Activated T-cell treated with anti-CD3 and anti-CD28 coated beads for 4 hours (primary cell): ENCODE results near the gene FITM2.
"Not testable (repeated sequence)": the region's sequence is repeated elsewhere in the genome, so short reads cannot be mapped to it uniquely, and the experiment has no call there.

Source experiments
- DNase-seq: peaks from one replicate; pipeline ENCODE4 v3.0.0-alpha.2; 2020

The FITM2 gene, protein sequence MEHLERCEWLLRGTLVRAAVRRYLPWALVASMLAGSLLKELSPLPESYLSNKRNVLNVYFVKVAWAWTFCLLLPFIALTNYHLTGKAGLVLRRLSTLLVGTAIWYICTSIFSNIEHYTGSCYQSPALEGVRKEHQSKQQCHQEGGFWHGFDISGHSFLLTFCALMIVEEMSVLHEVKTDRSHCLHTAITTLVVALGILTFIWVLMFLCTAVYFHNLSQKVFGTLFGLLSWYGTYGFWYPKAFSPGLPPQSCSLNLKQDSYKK

DNA sequence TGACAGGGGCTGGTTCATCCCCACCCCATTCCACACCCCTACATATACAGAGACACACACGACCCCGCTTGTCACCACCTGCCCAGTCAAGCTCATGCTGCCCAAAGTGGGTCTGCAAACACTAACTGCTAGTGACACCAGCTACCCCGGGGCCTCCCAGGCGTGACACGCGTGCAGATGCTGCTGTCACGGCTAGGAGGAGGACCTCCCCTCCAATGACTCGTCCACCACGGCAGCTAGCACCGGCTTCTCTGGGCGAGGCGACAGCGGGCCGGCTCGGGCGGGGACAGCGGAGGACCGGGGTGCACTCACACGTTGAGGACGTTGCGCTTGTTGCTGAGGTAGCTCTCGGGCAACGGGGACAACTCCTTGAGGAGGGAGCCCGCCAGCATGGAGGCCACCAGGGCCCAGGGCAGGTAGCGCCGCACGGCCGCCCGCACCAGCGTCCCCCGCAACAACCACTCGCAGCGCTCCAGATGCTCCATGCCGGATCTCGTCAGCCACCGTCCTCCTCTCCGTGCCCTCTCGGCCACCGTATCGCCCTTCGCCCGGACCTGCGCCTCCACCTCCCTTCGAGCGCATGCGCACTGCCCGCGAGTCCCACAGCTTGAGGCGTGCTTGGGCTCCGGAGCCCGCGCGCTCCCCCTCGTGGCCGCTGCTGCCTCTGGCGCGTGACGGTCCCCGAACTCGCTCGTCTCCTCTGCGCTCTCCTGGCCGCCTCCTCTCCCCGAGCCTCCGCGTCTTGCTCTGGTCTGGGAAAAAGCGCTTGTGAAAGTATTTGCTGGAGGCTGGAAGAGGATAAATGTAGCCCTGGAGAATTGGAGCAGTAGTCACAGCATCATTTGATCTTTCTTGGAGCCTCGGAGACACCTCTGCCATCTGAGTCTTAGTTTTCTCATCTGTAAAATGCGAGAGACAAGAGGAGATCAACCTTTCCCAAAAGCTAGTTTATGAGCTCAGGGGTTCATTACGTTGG lies at the start of gene FITM2:
TSS of gene FITM2 (minus strand) at position 539 of the 976 bp plus-strand sequence. CDS start at position 485, 54 bp downstream.
- peak; percentile 96 for DNase-seq

DNA sequence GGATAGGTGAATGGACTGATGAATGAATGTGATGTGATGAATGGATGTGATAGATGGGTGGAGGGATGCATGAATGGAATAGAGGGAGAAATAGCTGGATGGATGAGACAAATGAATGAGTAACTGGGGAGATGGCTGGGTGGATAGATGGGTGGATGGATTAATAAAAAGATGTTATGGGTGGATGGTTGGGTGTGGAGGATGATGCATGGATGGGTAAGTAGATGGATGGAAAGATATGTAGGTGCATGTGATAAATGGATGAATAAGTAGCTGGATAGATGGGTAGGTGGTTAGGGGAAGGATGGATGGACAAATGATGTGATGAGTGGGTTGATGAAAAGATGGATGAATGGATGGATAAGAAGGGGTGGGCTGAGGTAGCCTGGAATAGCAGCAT lies 49.2 kb upstream of the FITM2 start:
- DNase-seq = no peak

DNA sequence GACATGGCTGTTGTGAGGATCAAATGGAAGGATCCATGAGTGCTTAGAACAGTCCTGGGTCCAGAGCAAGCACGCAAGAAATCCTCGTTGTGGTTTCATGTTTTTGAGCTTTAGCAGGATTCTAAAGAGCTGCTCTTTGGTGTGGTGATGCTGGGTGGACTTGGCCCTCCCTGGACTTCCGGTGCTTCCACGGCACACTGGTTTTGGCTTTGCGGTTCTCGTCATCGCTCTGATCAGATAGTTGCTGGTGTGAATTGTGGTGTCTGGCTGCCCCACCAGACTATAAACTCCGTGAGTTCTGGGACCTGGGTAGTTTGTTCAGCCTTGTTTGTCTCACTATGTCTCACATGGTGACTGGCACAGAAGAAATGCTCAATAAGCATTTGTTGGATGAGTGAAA lies 47.8 kb upstream of the FITM2 start:
- DNase-seq = no peak

DNA sequence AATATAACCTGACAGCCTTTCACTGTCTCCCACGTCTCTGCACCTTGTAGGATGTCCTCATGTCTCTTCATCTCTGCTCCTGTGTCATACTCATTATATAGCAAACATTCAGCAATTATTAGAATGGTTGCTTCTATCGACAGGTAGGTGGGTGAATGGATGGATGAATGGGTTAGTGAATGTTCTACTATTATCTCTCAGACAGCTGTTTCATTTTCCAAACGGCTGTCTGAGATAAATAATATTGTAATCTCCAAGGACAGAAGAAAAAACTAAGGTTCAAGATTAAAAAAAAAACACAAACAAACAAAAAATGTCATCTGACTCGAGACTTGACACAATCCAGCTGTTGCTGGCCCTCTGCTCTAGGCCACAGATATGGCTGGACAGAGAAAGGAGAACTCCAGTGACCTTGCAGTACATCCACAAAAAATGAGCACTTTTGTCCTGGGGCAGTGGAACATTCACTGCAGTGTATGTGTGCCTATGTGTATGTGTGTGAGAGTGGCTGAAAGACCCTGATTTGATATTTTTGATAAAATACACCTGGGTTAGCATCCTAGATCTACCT lies 46.6 kb upstream of the FITM2 start:
- no peak for DNase-seq

DNA sequence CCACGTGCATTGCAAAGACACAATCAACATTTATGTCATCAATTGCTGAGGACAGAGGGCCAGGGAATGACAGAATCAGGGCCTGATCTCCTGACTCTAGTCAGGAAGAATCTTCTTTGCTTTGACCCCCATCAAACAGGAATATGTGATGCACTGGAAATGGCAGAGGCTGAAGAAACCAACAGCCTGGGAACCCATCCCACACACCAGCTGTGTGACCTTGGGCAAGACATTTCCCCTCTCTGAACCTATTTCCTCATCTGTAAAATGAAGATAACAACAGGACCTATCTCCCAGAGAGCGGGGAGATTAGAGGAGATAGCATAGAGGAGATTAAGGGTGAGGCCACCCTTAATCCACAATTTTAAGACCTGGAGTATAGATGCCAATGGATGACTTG lies 46.0 kb upstream of the FITM2 start:
- no peak for DNase-seq

DNA sequence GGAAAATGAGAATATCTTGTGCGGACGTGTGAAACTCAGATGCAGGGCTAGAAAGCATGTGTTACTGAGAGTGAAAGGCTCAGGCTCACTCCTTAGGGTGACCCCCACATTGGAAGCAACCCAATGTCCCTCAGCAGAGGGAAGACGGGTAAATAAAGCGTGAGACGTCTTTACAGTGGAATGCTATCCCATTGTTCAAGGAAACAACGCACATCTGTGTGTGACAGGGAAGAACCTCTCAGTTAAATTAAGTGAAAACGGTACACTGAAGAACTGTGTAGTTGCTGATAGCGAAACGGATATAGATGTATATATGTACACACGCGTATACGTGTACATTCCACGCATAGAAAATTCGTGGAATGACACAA lies 45.3 kb upstream of the FITM2 start:
- DNase-seq = no peak

DNA sequence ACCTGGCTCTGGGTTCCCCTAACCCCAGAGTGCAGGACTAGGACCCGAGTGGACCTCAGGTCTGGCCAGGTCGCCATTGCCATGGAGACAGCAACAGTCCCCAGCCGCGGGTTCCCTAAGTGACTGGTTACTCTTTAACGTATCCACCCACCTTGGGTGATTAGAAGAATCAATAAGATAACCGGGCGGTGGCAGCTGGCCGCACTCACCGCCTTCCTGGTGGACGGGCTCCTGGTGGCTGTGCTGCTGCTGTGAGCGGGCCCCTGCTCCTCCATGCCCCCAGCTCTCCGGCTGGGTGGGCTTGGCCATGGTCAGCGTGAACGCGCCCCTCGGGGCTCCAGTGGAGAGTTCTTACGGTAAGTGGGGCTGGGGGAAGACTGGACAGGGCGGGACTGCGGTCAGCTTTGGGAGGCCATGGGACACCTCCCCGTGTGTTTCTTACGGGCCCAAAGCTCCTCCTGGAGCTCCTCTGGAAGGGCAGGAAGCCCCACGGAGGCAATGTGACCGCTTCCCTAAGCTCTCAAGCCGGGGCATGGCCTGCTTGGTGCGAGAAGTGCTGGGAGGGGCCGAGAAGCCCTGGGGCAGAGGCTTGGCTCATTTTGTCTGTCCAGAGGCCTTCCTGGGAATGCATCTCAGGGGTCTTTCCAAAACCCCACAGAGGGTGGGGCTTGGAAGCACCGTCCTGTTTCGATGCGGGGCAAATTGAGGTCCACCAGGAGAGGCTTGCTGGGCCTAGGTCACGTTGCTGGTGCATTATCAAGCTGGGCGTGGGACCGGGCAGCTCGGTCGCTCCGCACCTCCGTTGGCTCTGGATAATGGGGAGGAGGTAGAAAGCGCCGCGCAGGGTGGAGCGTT lies 44.7 kb upstream of the FITM2 start, which contains the start of gene HNF4A:
TSS of gene HNF4A (plus strand) at position 202 of the 855 bp plus-strand sequence. CDS start at position 308, 106 bp downstream.
- DNase-seq = no peak

DNA sequence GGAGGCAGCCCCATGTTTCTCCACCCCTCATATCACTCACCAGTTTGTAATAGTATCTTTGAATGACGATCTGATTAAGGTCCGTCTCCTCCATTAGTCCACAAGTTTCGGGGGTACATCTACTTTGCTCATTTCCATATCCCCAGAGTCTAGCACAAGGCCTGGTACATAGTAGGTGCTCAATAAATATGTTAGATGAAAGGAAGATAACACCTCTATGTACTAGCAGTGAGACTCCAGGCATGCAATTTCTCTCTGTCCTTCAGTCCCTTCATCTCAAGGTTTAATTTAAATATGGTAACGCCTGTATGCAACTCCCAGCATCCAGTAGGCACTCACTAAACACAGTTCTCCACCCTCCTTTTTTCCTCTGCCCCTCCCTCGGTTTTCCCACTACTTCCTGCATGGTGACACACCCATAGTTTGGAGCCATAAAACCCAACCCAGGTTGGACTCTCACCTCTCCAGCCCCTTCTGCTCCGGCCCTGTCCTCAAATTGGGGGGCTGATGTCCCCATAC lies 44.0 kb upstream of the FITM2 start:
- no peak for DNase-seq

DNA sequence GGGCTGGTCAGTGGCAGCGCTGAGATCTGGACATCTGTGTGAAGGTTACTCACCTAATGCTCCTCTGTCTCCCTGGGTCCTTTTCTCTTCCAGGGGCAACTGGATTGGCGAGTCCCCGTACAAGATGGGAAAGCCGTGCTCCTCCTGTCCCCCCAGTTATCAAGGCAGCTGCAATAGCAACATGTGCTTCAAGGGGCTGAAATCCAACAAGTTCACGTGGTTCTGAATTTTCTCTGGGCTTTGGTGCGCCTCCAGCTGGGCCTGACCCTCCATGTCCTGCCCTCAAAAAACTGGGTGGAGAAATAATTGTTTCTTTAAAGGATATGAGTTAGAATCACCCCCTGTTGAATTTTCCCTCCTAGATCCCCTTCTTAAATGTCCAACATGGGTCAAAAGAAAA lies 39.6 kb upstream of the FITM2 start:
- DNase-seq = no peak

DNA sequence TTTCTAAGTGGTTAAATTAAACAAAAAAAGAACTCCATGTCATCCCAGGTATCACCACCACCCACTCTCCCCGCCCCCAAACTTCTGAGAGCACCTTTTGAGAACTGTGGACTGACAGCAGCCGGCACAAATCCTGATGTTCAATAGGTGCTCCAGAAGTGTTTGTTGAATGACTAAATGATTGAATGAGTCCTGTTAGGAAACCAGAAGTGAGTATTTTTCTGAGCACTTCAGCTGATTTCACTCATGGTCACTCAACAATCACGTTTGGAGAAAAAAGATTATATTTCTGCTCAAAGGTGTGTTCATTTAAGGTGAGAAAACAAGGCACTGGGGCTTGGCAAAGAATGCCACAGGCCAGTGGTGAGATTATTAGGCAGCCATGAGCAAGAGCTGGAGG lies 38.3 kb upstream of the FITM2 start:
- no peak for DNase-seq

DNA sequence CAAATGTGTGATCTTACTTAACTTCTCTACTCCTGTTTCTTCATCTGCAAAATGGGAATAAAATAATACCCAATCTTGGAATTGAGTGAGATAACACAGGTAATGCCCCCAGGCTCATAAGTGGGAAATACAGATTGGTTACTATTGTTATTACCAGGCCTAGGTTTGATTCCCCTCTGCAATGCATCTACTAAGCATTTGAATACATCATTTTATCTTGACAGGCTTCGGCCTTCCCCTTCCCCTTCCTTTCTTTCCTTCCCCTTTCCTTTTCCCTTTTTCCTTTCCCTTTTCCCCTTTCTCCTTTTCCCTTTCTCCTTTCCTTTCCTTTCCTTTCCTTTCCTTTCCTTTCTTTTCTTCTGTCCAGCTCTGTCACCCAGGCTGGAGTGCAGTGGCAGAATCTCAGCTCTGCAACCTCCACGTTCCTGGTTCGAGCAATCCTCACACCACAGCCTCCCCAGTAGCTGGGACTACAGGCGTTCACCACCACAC lies 37.2 kb upstream of the FITM2 start:
- DNase-seq = no peak

DNA sequence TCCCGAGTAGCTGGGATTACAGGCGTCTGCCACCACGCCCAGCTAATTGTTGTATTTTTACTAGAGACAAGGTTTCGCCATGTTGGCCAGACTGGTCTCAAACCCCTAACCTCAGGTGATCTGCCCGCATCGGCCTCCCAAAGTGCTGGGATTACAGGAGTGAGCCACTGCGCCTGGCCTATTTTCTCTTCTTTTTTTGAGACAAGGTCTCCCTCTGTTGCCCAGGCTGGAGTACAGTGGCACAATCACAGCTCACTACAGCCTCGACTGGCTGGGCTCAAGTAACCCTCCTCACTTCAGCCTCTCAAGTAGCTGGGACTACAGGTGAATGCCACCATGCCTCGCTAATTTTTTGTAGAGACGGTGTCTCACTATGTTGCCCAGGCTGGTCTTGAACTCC lies 34.9 kb upstream of the FITM2 start:
- not testable (repeated sequence) for DNase-seq

DNA sequence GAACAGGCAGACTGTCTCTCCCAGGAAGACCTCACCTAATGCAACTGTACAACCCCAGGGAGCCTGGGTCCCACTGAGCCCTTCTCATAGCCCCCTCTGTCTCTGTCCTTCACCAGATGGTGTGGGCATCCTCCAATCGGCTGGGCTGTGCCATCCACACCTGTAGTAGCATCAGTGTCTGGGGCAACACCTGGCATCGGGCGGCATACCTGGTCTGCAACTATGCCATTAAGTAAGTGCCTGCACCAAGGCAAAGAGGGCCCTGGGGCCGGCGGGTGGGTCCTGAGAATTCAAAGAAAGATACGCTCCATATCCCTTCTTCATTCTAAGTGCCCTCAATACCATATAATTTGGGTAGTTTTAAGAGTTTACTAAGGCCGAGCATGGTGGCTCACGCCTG lies 34.1 kb upstream of the FITM2 start:
- no peak for DNase-seq

DNA sequence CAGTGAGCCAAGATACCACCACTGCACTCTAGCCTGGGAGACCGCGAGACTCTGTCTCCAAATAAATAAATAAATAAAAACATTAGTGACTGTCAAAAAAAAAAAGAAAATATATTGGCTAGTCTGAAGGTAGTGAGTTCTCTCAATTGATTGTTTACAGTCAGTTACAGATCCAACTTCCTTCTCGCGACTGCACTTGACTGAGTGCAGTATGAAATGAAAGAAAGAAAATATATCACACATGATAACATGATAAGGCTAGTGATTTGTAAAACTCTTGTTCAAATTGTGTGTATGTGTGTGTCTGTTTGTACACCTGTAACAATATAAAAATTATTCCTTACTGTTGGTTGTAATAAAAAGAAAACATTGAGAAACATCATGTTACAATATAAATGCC lies 33.7 kb upstream of the FITM2 start:
- DNase-seq = no peak

DNA sequence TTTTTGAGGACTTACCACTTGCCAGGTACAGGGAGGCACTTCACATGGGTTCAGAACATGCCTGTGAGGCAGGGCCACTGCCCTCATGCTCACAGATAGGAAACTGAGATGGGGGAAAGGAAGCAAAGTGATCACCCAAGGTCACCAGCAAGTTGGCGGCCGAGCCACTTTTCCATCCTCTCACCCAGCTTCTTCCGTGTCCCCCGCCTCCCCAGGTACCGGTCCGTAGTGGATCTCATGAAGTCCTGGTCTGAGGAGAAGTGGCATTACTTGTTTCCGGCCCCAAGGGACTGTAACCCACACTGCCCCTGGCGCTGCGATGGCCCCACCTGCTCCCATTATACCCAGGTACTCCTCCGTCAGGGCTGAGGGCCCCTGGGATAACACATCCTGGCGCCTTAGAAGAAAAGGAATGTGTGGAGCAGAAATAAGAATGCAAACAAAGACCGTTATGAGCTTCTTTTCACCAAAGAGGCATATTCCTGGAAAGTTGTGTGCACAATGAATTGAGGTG lies 32.2 kb upstream of the FITM2 start:
- DNase-seq = no peak

DNA sequence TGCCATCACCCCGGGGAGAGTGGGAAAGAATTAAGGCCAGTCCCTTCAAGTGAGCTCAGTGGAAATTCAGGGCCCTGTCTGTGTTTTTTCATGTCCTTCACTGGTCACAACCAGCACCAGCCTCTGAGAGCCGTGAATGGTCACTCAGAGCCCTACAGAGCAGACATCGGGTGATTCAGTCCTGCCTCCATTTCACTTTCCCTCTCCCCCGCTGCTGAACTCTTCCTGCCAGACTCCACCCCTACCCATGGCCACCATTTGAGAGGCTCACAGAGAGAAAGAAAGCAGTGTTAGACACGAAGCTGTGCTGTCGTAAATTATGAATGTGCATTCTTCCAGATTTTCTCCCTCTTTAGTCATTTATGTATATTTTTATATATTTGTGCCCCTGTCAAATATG lies 31.2 kb upstream of the FITM2 start:
- DNase-seq = no peak

DNA sequence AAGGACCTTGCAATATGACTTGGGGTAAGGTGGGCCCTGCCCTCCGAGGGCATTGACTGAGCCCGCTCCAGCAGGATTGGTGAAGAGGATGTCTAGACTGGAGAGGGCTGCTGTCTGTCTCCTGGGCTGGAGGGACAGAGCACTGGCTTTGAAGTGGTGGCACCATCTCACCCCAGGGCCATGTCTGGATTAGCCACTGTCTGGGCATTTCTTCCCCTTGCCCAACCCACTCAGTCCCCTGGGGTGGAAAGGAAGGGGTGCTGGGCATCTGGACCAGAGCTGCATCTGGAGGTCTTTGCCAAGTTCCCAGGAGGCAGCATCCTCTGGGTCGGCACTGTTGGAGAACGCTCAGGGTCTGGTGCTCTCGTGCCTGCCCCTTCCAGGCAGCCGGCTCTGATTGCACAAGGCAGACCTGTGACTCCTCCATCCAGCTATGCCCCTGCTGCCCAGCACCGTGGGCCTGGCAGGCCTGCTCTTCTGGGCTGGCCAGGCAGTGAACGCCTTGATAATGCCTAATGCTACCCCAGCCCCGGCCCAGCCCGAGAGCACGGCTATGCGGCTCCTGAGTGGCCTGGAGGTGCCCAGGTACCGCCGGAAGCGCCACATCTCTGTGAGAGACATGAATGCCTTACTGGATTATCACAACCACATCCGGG lies 25.9 kb upstream of the FITM2 start, which contains the start of gene R3HDML:
TSS of gene R3HDML (plus strand) at position 319 of the 656 bp plus-strand sequence. CDS start at position 434, 115 bp downstream.
- no peak for DNase-seq

DNA sequence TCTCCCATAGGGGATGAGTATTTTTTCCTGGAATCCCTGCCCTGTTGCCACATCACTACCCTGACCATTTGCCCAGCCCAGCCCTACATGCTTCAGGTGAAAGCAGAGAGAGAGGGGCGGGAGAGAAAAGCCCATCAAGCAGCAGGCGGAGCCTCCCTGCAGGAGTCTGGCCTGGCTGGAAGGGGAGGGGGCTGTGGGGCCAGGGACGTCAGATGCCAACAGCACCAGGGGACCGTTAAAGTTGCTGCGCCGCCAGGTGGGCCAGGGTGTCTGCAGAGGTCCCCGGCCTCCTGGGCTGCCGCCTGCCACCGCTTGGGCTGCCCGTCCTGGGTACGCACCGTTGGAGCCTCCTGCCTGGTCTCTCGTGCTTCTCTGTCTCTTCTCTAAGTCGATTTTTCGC lies 25.1 kb upstream of the FITM2 start:
- DNase-seq = no peak

DNA sequence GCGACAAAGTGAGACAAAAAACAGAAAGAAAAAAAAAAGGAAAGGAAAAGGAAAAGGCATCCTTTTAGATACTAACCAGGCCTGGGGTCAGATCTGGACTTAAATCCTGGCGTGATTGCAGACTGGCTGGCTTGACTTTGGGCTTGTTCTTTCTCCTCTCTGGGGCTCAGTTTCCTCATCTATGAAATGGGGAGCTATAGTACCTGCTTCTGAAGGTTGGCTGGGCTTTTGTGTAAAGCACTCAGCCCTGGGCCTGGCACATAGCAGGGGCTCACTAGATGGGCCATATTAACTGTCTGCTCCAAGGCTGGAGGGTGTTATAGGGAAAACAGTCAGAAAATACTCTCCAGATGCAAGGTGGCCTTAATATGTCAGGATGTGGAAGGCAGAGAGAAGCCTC lies 24.7 kb upstream of the FITM2 start:
- no peak for DNase-seq

DNA sequence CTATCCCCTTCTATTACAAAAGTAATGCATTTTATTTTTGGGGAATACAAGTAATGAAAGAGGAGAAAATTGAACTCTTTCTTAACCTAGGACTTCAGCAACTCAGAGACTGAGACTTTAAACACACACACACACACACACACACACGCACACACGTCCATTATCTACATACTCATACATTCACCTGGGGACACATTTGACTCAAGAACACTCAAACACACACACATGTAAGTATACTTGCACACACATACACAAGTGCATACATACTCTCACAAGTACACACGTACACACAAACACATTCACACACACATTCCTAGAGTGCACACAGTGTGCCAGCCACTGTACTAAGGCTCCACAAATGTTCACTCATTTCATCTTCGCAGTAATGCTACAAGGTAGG lies 23.7 kb upstream of the FITM2 start:
- no peak for DNase-seq

DNA sequence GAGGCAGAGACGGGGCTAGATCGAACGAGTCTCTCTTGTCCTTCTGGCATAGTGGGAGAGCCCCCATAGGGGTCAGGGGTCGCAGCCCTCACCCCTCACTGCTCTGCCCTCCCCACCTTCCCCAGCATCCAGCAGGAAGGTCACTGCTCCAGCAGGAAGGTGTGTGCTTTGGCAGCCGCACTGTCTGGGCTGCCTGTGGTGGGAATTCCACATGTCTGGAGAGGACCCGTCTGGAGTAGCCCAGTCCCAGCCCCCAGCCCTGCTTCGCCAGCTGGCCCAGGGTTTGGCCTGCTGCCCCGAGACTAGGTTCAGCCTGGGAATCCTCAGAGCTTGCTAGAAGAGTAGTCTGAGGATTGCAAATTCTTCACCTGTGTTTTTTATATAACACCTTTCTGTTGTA lies 23.3 kb upstream of the FITM2 start:
- no peak for DNase-seq
